HG03025 (cell line): Measurements from ENCODE around the gene IPCEF1.
"Not testable (repeated sequence)": the region's sequence is repeated elsewhere in the genome, so short reads cannot be mapped to it uniquely, and the experiment has no call there.

Source experiments
- ATAC-seq: cut with Tn5 transposase; IDR thresholded peaks from one replicate; pipeline ENCODE4 v1.9.1; 2021; ENCODE audit warnings: mild to moderate bottlenecking, moderate library complexity; ENCODE audit not compliant: unreplicated experiment, low FRiP score

Gene IPCEF1

DNA sequence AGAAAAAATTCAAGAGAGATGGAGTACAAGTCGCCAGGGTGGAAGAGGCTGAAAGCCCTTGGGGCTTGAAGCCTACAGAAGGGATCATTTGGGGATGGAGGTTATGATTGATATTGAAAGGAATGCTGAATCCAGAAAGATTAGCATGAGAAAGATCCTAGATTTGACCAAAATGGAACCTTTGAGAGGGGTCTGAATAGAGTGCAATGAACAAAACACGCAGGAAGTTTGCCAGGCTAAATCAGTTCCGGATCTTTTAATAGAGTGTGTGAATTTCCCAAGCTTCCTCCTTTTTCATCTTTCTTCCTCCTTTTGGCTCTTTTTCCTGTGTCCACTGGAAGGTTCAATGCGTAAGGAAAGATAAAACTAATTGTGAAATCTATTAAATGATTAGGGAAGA, 15.3 kb downstream of the IPCEF1 start:
- no peak for ATAC-seq

DNA sequence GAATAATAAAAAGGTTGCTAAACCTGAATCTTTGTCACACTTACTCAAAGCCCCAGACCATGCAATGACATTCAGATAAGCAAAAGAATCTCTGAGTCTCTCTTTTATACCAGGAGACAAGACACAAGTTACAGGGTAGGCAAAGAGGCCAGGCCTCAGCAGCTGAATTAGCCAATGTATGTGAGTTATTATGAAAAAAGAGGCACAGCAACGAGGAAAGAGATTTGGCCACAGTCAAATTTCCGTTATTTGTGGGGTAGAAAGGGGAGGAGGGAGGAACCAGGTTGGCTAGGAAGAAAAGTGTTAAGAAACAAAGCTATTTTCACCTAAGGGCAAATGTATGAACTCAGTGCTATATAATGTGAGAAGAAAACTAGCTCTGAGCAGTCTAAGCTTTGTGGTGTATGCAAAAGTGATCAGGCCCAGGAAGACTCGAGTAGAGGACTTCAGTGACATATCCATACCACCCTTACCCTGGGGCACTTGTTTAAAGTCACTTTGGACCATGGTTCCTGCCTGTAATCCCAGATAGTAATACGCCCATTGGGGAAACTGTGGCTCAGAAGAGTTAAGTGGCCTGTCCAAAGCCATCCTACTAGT, 19.1 kb downstream of the IPCEF1 start:
- ATAC-seq, result no peak

DNA sequence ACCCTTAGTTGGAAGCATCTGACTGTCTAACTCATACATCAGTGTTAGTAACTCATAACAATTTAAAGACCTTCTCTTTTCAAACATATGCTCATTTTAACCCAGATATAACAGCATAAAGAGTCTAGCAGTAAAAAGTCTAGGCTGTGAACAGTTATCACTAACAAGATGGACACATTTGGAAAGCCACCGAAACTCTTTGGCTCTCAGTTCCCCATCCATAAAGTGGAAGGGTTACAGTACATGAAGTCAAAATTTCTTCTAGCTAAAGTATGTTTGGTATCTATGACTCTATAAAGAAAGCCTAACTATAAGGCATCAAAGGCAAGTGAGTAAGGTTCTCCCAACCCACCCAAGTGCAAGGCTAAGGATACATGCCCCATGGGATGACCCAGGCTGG, 22.5 kb downstream of the IPCEF1 start:
- not testable (repeated sequence) for ATAC-seq

DNA sequence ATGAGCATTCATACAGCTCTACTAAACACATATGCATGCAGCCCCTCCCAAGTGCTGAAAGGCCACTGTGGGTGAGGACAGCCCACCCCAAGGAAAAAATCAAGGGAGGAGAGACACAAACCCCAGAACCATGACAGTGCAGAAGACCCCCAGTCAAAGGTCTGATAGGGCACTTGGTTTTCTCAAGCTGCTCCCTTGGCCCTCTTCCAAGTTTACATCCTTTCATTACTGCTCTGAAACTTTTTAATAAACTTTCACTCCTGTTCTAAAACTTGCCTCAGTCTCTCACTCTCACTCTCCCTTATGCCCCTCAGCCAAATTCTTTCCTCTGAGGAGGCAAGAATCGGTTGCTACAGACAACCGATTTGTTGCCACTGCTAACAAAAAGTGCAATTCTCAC, 24.9 kb downstream of the IPCEF1 start:
- no peak for ATAC-seq

DNA sequence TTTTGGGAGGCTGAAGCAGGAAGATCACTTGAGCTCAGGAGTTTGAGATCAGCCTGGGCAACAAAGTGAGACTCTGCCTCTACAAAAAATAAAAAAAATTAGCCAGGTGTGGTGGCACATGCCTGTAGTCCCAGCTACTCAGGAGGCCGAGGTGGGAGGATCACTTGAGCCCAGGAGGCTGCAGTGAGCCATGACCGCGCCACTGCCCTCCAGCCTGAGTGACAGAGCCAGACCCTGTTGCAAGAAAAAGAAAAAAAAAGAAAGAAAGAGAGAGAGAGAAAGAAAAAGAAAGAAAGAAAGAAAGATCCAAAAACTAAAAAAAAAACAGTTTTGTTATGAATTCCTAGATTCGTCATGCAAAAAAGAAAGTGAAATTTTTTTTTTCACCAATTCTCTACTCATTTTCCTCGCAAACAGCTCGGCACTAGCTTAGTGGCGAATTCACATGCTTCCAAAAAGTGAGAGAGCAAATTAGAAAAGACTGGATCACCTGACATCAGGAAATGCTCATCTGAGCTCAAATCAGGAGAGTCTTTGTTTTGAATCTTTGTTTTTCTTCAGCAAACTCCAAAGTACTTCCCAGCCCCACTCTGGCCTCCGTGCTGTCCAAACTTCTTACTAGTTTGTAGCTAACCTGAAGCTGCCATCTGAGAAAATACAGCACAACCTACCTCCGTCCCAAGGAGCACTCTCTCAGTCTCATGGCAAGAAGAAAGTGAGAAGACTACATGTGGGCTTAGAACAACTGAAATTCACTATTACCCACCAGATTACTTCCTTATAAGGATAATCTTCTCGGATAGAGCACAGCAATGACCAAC, 27.0 kb downstream of the IPCEF1 start:
- no peak for ATAC-seq

DNA sequence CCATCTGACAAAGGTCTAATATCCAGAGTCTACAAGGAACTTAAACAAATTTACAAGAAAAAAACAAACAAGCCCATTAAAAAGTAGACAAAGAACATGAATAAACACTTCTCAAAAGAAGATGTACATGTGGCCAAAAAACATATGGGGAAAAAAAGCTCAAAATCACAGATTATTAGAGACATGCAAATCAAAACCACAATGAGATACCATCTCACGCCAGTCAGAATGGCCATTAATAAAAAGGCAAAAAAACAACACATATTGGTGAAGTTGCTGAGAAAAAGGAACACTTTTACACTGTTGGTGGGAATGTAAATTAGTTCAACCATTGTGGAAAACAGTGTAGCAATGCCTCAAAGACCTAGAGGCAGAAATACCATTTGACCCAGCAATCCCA, 29.3 kb downstream of the IPCEF1 start:
- ATAC-seq, result not testable (repeated sequence)

DNA sequence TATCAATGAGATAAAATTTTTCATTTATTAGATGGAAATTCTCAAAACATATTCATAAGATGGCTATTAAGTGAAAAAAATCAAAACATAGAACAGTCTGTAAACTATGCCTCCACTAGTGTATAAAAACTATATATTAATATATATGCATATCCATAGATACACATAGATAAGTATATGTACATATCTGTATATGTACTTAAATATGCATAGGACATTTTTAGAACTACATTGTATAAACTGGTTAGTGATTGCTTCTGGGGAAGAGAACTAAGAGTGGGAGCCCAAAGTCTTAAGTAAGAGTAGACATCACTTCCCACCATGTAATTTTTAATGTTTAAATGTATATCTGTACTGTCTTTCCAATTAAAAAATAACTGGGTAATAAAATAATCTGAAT, 31.5 kb downstream of the IPCEF1 start:
- no peak for ATAC-seq

DNA sequence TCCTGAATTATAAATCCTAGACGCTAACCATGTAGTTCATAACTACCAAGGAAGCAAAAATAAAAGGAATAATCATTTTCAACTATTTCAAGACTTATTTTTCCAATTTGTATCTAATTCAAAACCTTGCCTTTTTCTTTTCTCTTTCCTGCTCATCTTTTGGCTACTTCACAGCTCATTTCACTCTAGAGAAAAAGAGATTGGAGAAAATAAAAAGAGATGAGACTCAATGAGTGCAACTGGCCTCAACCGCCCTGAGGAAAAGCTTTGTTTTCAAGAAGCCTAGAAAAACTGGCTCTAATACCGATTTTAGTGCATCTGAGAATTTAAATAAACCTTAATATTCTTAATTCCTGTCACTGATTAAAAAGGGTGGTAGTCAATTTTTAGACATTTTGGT, 36.4 kb downstream of the IPCEF1 start:
- no peak for ATAC-seq

DNA sequence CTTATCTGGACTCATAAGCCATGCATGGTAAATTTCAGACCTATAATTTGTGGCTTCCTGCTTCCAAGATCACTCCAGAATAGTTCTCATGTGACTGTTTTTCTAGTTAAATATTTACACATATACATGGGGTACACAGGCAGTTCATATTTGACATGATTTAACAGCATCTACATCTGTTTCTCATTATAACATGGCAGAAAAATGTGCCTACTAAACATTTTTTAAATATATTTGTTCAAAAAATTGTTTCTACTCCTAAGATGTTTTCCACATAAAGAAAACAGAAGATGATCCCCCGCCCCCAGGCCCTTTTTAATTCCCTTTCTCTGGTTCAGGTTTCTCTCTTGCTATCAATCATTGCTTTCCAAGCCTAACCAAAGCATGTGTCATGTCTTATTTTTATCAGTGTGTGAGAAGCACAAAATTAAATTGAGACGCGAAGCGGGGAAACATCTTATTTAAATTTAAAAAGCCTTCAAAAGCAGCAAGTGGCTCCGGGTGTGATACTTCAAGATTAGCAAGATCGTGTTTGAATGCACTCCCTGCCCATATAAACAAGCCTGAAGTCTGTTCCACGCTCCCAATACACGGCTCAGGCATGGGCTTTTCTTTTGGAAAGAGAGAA, 37.3 kb downstream of the IPCEF1 start:
- no peak for ATAC-seq

DNA sequence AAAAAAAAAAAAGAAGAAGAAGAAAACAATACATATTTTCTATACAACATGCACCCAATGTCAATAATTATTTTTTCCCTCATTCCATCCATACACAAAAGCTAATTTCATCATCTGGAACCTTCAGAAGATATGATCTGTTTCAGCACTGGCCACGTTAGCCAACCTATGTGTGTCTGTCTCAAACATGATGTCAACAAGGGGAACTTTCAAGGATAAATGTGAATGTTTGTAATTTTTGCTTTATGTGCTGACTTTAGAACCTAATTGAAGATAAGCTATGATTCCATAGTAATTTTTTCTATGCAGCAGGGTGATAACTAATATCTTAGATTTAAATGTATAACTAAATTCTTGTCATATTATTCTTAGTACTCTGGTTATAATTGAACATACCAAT, 37.9 kb downstream of the IPCEF1 start:
- ATAC-seq, result no peak

DNA sequence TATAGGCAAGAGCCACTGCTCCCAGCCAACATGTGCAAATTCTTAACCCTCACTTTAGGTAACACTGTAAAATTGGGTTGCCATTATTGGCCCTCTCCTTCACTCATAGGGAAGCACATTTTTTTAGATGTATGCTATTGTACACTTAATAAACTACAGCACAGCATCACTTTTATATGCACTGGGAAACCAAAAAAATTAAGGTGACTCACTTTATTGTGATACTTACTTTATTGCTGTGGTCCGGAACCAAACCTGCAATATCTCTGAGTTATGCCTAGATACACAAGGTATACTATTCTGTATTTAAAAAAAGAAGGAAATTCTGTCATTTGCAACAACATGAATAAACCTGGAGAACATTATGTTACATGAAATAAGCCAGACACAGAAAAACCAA, 40.5 kb downstream of the IPCEF1 start:
- no peak for ATAC-seq

DNA sequence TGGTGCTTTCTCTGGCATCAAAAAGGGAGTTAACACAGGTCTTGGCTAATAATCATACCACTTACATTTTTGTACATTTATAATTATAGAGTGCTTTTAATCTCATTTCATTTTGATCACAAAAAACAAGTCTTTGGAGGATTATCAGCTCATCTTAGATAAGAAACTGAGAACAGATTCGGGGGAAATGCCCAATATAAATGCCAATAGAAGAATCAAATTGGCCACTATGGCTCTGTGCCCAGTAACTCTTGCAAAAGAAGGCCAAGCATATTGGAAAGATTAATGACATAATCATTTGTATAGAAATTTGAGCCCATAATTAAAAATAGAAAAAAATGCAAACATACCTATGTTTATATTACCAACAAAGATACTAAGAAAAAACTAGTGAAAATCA, 42.5 kb downstream of the IPCEF1 start:
- no peak for ATAC-seq

DNA sequence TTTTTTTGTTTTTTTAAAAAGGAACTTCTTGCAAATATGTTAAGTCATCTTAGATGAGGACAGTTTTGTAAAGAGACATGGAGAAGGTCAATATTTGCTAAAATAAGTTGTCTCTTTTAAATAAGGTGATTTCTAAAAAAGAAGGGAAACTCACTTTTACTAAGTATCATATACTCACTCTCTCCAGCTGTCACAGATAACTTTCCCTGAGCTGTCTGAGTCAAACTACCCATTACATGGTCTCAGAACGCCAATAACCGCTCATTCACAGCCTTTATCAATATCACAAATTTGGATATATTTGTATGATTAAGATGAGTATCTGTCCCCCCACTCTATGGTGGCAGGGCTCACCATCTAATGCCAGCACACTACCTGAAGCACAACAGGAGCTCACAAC, 47.6 kb downstream of the IPCEF1 start:
- ATAC-seq, result no peak

DNA sequence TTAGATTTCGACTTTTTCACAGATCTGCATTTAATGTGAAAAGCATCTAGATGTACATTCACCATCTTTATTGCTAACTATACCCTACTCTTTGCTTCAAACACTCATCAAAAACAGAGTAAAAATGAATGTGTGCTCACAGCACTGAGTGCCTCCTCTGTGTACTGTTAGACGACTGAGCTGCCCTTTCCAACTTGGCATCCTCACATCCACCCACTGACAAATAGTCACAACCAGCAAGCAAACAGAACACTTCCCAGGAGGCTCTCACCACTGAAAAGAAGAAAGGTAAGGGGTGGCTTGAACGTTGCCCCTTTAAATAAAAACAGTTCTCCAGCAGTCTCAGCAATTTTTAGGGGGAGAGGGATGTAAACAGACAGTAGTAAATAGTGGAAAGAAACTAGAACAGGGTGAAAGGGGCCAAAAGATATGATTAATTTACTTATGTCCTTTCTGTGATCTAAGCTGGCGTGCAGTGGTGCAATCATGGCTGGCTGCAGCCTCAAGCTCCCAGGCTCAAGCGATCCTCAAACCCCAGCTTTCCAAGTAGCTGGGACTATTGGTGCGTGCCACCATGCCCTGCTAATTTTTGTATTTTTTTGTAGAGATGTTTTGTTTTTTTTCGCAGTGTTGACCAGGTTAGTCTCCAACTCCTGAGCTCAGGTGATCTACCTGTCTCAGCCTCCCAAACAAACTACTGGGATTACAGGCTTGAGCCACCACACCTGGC, 48.7 kb downstream of the IPCEF1 start:
- ATAC-seq, result no peak

DNA sequence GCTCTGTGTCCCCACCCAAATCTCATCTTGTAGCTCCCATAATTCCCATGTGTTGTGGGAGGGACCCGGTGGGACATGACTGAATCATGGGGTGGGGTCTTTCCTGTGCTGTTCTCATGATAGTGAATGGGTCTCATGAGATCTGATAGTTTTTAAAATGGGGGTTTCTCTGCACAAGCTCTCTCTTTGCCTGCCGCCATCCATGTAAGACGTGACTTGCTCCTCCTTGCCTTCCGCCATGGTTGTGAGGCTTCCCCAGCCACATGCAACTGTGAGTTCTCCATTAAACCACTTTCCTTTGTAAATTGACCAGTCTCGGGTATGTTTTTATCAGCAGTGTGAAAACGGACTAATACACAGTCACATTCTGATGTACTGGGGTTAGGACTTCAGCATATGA, 49.5 kb downstream of the IPCEF1 start:
- ATAC-seq, result not testable (repeated sequence)

DNA sequence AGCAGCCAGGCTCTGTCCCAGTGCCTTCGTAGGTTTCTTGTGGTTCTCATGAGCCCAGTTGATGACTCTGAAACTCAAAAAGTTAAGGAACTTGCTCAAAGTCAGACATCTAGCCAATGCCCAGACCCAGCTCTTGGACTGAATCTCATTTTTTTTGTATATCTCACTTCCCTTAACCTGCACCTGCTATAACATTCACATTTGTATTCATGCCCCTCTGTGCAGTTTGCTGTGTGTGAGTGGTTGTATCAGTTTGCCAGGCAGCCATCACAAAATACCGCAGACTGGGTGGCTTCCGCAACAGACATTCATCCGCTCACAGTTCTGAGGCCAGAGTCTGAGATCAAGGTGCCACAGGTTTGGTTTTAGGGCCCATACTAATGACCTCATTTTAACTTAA, 49.9 kb downstream of the IPCEF1 start:
- ATAC-seq, result peak; percentile 40

DNA sequence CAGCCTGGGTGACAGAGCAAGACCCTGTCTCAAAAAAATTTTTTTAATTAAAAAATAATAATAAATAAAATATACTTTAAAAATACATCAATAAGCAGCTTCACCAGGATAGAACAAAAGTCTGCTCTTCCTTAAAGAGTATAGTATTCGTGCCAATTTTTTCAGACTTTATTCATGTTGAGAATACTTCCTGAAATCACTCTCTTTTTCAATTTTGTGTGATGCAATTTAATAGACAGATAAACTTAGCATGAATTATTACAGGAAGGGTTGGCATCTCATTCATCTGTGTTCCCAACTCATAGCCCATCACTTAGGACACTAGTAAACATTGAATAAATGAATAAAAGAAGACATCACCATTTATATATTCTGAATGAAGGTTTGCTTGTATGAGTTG, 52.4 kb downstream of the IPCEF1 start:
- no peak for ATAC-seq

DNA sequence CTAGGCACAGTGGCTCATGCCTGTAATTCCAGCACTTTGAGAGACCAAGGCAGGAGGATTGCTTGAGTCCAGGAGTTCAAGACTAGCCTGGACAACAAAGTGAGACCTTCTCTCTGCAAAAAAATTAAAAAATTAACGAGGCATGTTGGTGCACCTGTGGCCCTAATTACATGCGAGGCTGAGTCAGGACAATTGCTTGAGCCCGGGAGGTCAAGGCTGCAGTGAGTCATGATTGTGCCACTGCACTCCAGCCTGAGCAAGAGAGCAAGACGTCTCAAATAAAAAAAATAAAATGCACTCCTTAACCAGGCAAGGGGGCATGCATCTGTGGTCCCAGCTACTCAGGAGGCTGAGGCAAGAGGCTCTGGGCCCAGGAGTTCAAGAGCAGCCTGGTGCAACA, 53.0 kb downstream of the IPCEF1 start:
- ATAC-seq, result not testable (repeated sequence)

DNA sequence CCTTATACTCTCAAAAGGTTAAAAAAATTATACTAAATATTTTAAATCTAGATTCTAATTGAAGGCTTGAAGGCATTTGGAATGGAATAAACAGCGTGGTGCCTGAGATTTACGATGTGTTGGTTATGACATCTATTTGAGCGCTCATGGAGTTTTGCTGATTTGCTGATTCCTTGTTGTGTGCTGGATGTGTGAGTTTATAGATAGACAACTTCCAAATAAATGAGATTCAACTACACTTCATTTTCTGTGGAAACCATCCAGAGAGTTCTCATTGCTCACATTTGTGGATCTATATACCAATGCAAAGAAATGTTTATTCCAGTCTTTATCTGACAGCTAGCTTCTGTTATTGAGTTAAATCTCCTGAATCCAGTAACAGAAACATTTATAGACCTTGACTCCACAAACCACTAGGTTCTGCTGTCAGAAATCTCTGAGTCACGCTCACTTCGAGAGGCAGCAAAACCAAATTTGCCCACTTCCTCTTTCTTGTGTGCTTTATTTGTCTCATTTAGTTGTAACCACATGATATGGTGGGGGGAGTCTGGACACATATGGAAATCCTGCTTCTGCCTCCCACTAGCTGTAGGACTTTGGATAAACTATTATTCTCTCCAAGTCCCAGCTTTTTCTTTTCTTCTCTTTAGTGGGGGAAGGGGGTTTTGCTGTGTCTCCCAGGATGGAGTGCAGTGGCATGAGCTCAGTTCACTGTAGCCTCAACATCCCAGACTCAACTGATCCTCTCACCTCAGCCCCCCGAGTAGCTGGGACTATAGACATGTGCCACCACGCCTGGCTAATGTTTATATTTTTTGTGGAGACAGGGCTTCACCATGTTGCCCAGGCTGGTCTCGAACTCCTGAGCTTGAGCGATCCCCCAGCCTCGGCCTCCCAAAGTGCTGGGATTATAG, 54.5 kb downstream of the IPCEF1 start:
- ATAC-seq, result peak; percentile 93

DNA sequence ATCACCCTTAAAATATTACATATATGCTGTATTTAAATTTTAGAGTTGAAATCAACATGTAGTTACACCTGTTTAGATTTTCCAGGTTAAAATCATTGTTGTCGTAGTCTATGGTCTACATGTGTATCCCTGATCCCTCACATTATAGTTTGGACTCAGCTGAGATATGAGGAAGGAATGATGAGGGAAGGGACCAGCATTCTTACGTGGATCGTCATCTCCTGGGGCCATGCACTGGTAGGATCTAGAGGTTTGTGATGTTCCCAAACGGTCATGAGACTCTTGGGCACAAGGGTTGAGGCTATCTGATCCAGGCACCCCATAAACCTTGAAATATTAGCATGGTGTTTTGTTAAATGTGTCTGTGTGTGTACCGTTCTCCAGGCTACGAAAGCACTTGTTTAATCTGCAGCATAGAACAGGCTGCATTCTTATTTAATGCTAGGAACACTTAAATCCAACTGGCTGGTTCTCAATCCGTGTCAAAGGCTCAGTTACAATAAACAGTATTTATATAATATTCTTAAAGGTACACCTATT, 55.4 kb downstream of the IPCEF1 start:
- no peak for ATAC-seq
